Measurements from ENCODE around the gene PLCXD1.

Gene PLCXD1

GRCh38 chrX:331151-331824, 50.1 kb downstream of the PLCXD1 start:
- DNase-seq (ENCODE audit: extremely low read depth, low read depth), result no peak
- H3K4me3 ChIP-seq (replicated peaks; ENCODE audit: low read depth, low read length), result peak overlapping the region; percentile 3; the same call in 1 of the 2 replicates
- TF ChIP-seq, protein P1, sequence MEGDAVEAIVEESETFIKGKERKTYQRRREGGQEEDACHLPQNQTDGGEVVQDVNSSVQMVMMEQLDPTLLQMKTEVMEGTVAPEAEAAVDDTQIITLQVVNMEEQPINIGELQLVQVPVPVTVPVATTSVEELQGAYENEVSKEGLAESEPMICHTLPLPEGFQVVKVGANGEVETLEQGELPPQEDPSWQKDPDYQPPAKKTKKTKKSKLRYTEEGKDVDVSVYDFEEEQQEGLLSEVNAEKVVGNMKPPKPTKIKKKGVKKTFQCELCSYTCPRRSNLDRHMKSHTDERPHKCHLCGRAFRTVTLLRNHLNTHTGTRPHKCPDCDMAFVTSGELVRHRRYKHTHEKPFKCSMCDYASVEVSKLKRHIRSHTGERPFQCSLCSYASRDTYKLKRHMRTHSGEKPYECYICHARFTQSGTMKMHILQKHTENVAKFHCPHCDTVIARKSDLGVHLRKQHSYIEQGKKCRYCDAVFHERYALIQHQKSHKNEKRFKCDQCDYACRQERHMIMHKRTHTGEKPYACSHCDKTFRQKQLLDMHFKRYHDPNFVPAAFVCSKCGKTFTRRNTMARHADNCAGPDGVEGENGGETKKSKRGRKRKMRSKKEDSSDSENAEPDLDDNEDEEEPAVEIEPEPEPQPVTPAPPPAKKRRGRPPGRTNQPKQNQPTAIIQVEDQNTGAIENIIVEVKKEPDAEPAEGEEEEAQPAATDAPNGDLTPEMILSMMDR (IDR thresholded peaks at IDR 0.05; ENCODE audit: low read depth, low read length, missing control alignments), result no peak

- TF ChIP-seq, protein P1 (IDR thresholded peaks at IDR 0.05; ENCODE audit: low read depth, low read length, missing control alignments), result no peak
- H3K4me3 ChIP-seq (replicated peaks; ENCODE audit: low read depth, low read length), result no peak overlapping the region
- DNase-seq (ENCODE audit: extremely low read depth, low read depth), result no peak
Observed at GRCh38 chrX:331825-332495, 50.8 kb downstream of the PLCXD1 start.

GRCh38 chrX:332496-332860, 51.3 kb downstream of the PLCXD1 start:
- TF ChIP-seq, protein P1 (IDR thresholded peaks at IDR 0.05; ENCODE audit: low read depth, low read length, missing control alignments), result no peak
- DNase-seq (ENCODE audit: extremely low read depth, low read depth), result no peak
- H3K4me3 ChIP-seq (replicated peaks; ENCODE audit: low read depth, low read length), result no peak overlapping the region

GRCh38 chrX:332916-333610, 51.9 kb downstream of the PLCXD1 start:
- DNase-seq (ENCODE audit: extremely low read depth, low read depth), result no peak
- H3K4me3 ChIP-seq (replicated peaks; ENCODE audit: low read depth, low read length), result no peak overlapping the region
- TF ChIP-seq, protein P1 (IDR thresholded peaks at IDR 0.05; ENCODE audit: low read depth, low read length, missing control alignments), result no peak

DNA sequence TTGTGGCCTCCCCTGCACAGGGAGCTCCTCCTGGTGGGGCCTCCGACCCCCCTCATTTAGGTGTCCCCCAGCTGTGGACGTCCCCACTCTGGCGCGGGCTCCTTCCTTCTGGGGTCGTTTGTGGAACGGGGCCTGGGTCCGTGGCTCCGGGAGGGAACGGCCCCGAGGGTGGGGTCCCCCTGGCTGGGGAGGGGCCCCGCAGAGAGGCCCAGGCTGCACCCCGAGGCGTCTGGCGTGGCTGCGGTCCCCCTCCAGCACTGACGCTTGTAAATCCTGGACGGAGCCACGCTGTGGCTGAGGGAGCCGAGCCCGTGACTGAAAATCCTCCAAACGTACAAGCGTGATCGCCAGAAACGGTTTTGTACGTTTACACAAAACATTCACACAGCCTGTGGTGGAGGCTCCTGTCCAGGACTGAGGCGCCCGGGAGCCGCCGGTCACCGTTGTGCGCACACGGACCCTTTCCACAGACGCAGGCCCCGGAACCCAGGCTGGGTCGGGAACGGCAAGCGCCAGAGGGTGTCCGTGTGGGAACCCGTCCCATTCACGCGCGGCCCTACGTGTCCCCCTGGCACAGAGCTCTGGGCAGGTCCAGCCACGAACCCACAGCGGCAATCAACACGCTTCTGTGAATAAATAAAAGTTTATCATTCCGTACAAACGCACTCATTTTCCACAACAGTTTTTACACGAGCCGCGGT, 52.6 kb downstream of the PLCXD1 start:
- DNase-seq (ENCODE audit: extremely low read depth, low read depth), result no peak
- TF ChIP-seq, protein P1 (IDR thresholded peaks at IDR 0.05; ENCODE audit: low read depth, low read length, missing control alignments), result no peak
- no peak overlapping the region for H3K4me3 ChIP-seq (replicated peaks; ENCODE audit: low read depth, low read length)

GRCh38 chrX:334331-334891, 53.2 kb downstream of the PLCXD1 start:
- DNase-seq (ENCODE audit: extremely low read depth, low read depth), result no peak
- TF ChIP-seq, protein P1 (IDR thresholded peaks at IDR 0.05; ENCODE audit: low read depth, low read length, missing control alignments), result no peak
- H3K4me3 ChIP-seq (replicated peaks; ENCODE audit: low read depth, low read length), result no peak overlapping the region
